DND-41 (cell line): ENCODE measurements around the gene UBE2D2.

Source experiments
- ATAC-seq: fragments of 200-7000 bp; cut with Tn5 transposase; 3 replicates; pipeline ENCODE4 v1.9.1; 2021; ENCODE audit warnings: low read depth; ENCODE audit not compliant: insufficient read depth
- DNase-seq: peaks from one replicate; pipeline ENCODE4 v3.0.0-alpha.2; 2020
- H2AFZ ChIP-seq: 2 replicates; pipeline ENCODE4 v1.6.0; 2012; ENCODE audit warnings: low read depth, low read length
- H3K27ac ChIP-seq: 2 replicates; pipeline ENCODE4 v1.5.1; 2012; ENCODE audit warnings: low read length, inconsistent platforms
- H3K27me3 ChIP-seq: fragments of 200-600 bp; sonication (generic); 2 replicates; pipeline ENCODE4 v1.6.0; 2012; ENCODE audit warnings: low read length, mild to moderate bottlenecking, inconsistent platforms; ENCODE audit not compliant: insufficient read depth, poor library complexity
- H3K36me3 ChIP-seq: 2 replicates; pipeline ENCODE4 v1.5.1; 2012; ENCODE audit warnings: low read length, inconsistent platforms; ENCODE audit not compliant: insufficient read depth
- H3K4me1 ChIP-seq: 2 replicates; pipeline ENCODE4 v1.5.1; 2012; ENCODE audit warnings: mild to moderate bottlenecking, low read length; ENCODE audit not compliant: insufficient read depth
- H3K4me2 ChIP-seq: 2 replicates; pipeline ENCODE4 v1.6.0; 2012; ENCODE audit warnings: mild to moderate bottlenecking, moderate library complexity, low read length, inconsistent platforms; ENCODE audit not compliant: insufficient read depth
- H3K4me3 ChIP-seq, 2 experiments: fragments of 200-600 bp in 1 of 2; shearing (Covaris generic) in 1 of 2; 2 replicates each; pipeline ENCODE4 v1.5.1; 2012 to 2016; ENCODE audit warnings: inconsistent platforms in 2 of 2, low read length in 2 of 2, mild to moderate bottlenecking in 2 of 2, low read depth in 1 of 2, moderate library complexity in 1 of 2
- H3K79me2 ChIP-seq: 2 replicates; pipeline ENCODE4 v1.6.0; 2012; ENCODE audit warnings: low read length, inconsistent platforms; ENCODE audit not compliant: insufficient read depth
- H3K9ac ChIP-seq: 2 replicates; pipeline ENCODE4 v1.6.0; 2012; ENCODE audit warnings: low read depth, mild to moderate bottlenecking, inconsistent platforms, low read length, moderate library complexity
- H3K9me3 ChIP-seq: 2 replicates; pipeline ENCODE4 v1.5.1; 2012; ENCODE audit warnings: low read length, moderate library complexity, mild to moderate bottlenecking, inconsistent platforms; ENCODE audit not compliant: insufficient read depth, severe bottlenecking
- H4K20me1 ChIP-seq: 2 replicates; pipeline ENCODE4 v1.6.0; 2012; ENCODE audit warnings: low read length; ENCODE audit not compliant: insufficient read depth
- EZH2 ChIP-seq: IDR thresholded peaks from 3 replicates; pipeline ENCODE4 v1.6.1; 2012; ENCODE audit warnings: borderline replicate concordance, low read depth, mild to moderate bottlenecking, moderate library complexity, low read length, inconsistent platforms; ENCODE audit not compliant: severe bottlenecking
- TF ChIP-seq, protein P1 (sequence below): IDR thresholded peaks from 2 replicates; pipeline ENCODE4 v1.5.1; 2012; ENCODE audit warnings: borderline replicate concordance, low read length, moderate library complexity, mild to moderate bottlenecking; ENCODE audit not compliant: poor library complexity, severe bottlenecking; ENCODE audit errors: extremely low read depth

Gene UBE2D2

DNA sequence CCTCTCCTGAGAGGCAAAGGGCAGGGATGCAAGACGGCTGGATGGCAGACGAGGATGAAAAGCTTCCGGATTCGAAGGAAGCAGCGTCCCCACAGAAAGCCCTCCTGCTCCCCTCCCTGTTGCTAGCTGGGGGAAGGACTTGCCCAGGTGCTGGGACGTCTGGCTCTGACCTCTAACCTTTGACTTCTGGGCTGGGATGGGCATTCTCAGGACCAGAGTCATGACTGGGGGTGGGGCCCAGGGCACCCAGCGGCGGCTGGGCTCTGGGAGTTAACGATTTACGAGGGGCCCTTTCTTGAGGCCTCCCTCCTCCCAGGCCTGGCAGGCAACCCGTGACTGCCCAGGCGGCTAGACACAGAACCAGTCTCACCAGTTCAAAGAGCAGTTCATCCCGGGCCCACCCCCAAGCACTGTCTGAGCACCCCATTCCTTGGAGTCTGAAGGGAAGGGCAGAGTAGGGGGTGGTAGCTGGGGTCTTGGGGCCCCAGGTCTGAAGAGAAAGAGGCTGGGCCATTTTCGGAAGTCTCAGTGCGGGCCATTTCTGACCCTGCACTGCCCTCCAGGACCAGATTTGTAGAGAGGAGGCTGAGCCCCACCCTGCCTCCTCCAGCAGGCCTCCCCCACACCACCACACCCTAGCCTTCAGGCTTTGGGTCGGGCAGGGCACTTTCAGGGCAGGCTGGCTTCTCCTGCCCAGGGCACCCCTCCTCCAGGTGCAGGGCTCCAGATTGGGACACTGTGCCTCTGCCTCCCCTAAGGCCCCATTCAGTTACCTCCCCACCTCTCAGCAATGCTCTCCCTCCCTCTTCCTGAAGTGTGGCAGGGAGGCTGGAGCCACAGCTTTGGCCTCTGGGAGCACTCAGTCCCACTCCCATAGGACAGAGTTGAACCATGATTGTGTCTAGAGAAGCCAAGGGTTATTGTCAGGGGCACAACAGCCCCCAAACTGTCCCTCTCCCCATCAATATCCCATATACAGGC lies 82.0 kb downstream of the UBE2D2 start:
- DNase-seq (no peak), ATAC-seq (no peak)
- peaks cover 15% of the 10 kb centered on the region for H3K4me1 ChIP-seq
- no peaks in the 10 kb centered on the region for H3K36me3 ChIP-seq
- H4K20me1 ChIP-seq = peaks cover 13% of the 10 kb centered on the region; the same call in 1 of the 2 replicates
- H3K4me3 ChIP-seq = no peak overlapping the region
- no peaks in the 10 kb centered on the region for H3K9me3 ChIP-seq
- H3K79me2 ChIP-seq = no peaks in the 10 kb centered on the region
- peaks cover 2% of the 10 kb centered on the region for H3K27me3 ChIP-seq
- H3K9ac ChIP-seq = no peak overlapping the region
- H3K27ac ChIP-seq = no peak overlapping the region
- no peak overlapping the region for H3K4me2 ChIP-seq
- H2AFZ ChIP-seq = no peak overlapping the region
- no peak for TF ChIP-seq EZH2
- TF ChIP-seq, protein P1, sequence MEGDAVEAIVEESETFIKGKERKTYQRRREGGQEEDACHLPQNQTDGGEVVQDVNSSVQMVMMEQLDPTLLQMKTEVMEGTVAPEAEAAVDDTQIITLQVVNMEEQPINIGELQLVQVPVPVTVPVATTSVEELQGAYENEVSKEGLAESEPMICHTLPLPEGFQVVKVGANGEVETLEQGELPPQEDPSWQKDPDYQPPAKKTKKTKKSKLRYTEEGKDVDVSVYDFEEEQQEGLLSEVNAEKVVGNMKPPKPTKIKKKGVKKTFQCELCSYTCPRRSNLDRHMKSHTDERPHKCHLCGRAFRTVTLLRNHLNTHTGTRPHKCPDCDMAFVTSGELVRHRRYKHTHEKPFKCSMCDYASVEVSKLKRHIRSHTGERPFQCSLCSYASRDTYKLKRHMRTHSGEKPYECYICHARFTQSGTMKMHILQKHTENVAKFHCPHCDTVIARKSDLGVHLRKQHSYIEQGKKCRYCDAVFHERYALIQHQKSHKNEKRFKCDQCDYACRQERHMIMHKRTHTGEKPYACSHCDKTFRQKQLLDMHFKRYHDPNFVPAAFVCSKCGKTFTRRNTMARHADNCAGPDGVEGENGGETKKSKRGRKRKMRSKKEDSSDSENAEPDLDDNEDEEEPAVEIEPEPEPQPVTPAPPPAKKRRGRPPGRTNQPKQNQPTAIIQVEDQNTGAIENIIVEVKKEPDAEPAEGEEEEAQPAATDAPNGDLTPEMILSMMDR = no peak

DNA sequence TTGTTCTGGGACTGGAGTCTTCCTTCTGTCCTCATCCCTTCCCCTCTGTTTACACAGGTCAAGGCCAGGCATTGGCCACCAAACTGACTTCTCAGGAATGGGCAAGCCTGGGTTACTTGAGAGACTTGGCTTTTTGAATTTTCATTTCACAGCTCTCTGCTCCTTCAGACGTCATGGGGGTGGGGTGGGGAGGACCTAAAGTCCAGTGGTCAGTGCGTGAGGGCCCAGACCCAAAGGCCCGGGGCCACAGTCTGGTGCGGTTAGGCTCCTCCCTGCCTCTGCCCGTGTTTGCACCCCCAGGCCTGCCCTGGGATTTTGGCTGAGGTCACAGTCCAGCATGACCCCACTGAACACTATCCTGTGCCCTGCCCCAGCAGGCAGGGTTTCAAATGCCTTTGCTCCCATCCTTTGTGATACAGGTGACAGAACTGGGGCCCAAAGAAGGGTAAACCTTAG lies 82.9 kb downstream of the UBE2D2 start:
- no peak overlapping the region for H3K27ac ChIP-seq

DNA sequence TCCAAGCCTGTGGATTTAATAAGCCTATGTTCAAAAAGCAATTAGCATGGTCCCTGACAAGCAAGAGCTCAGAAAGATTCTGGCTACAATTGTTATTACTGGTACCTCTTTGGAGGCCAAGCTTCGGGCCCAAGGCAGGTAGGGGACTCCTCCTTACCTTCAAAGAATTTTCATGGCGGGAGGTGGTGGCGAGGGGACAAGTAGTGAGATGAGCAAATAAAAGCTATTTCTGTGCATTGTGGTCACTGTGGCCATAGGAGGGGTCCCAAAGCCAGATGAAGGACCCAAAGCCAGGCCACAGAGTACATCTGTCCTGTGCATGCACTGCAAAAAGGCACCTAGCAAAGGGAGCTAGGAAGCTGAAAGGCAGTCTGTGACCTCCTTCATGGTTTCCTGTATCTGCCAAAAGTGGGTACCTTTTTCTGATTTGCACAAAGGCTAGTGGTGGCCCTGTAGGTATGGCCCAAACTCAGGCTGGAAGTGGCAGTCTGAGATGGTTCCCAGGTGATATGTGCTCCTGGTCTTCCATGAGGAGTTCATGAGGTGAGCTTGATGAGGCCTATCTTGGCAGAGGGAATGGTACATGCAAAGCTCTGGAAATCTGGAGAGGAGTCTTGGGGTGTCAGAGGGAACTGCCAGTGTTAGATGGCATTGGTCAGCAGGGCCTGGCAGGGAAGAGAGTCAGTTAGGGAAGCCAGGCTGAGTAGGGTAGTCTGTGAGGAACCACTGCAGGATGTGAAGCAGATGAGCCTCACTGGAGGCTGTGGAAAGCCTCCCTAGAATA lies 83.7 kb downstream of the UBE2D2 start:
- peaks cover 13% of the 10 kb centered on the region; the same call in 1 of the 2 replicates for H4K20me1 ChIP-seq
- DNase-seq (no peak), ATAC-seq (no peak)
- H3K9ac ChIP-seq = no peak overlapping the region
- H2AFZ ChIP-seq = no peak overlapping the region
- no peaks in the 10 kb centered on the region for H3K9me3 ChIP-seq
- no peak overlapping the region for H3K27ac ChIP-seq
- H3K36me3 ChIP-seq = no peaks in the 10 kb centered on the region
- no peak overlapping the region for H3K4me3 ChIP-seq
- no peak overlapping the region for H3K4me2 ChIP-seq
- no peak for TF ChIP-seq EZH2
- TF ChIP-seq, protein P1 = no peak
- peaks cover 14% of the 10 kb centered on the region for H3K27me3 ChIP-seq
- peaks cover 10% of the 10 kb centered on the region for H3K4me1 ChIP-seq
- H3K79me2 ChIP-seq = peaks cover 13% of the 10 kb centered on the region

More for the DNA sequence above, 82.9 kb downstream of the UBE2D2 start:
- ATAC-seq = no peak
- Histone ChIP-seq H3K79me2 (peaks cover 5% of the 10 kb centered on the region), H3K27me3 (peaks cover 6% of the 10 kb centered on the region), H3K9me3 (no peaks in the 10 kb centered on the region), H2AFZ (no peak overlapping the region), H3K36me3 (no peaks in the 10 kb centered on the region), H3K4me2 (no peak overlapping the region), H3K9ac (no peak overlapping the region), H3K4me3 (no peak overlapping the region), H3K4me1 (peaks cover 11% of the 10 kb centered on the region), H4K20me1 (peaks cover 13% of the 10 kb centered on the region; the same call in 1 of the 2 replicates)
- no peak for DNase-seq
- TF ChIP-seq, protein P1 = no peak
- TF ChIP-seq EZH2 = no peak
